ENCODE measurements around the gene PRKG1.

DNA sequence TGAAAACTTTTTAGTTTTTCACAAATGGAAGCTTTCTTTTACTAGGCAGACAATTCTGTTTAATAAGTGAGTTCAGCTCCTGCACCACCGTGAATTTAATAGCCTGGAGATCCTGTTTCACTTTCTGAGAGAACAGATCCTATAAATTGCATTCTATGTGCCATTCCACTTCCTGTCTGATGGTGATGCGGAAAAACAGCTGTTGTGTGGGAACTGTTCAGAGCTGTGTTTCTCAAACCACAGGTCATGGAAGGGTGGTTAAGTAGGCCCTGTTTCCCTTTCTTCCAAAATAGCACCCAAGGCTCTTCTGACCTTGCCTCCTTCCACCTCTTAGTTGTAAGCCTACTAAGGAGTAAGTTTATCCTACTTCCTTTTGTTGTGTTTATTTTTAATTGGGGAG is 1142.6 kb downstream of the PRKG1 start:
- TF ChIP-seq POLR2AphosphoS5 (IDR thresholded peaks at IDR 0.05; ENCODE audit: insufficient read depth in 1 of 2, low read depth in 1 of 2) = no peak
- no peak for TF ChIP-seq CTCF (IDR thresholded peaks at IDR 0.05)
